Retinal pigment epithelial cell (primary cell): ENCODE results near the gene GPC5.
A peak's percentile ranks its signal among the peaks of the same experiment; 100 is the strongest.

ENCODE experiments used
- DNase-seq: peaks from one replicate; pipeline ENCODE4 v3.0.0-alpha.2; 2010; ENCODE audit warnings: low read depth
- H3K4me3 ChIP-seq: 2 replicates; pipeline ENCODE4 v1.5.1; 2011; ENCODE audit warnings: mild to moderate bottlenecking, low read length, control low read depth, moderate library complexity
- TF ChIP-seq, protein P1 (sequence below): conservative IDR thresholded peaks from 2 replicates; pipeline ENCODE4 v1.5.1; 2011; ENCODE audit warnings: low read depth, low read length, control low read depth, inconsistent platforms

GPC5 gene

DNA sequence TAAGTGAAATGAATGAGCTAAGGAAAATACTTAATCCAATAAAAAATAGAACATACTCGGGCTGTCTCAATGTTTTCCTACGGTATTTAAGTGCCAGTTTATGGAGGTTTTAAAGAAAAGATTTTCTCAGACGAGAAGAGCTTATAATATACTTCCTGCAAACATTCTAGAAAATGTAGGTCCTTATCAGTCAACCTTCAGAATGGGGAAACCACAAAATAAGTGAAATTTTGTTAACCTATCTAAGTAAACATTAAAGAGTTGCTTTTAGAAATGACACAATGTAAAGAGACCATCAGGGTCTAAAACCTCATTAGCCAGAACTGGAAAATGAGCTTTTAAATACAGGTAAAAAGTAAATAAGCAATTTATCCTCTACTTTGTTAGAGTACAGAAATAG lies 38.8 kb upstream of the GPC5 start:
- no peak overlapping the region for H3K4me3 ChIP-seq
- DNase-seq = no peak
- TF ChIP-seq, protein P1, sequence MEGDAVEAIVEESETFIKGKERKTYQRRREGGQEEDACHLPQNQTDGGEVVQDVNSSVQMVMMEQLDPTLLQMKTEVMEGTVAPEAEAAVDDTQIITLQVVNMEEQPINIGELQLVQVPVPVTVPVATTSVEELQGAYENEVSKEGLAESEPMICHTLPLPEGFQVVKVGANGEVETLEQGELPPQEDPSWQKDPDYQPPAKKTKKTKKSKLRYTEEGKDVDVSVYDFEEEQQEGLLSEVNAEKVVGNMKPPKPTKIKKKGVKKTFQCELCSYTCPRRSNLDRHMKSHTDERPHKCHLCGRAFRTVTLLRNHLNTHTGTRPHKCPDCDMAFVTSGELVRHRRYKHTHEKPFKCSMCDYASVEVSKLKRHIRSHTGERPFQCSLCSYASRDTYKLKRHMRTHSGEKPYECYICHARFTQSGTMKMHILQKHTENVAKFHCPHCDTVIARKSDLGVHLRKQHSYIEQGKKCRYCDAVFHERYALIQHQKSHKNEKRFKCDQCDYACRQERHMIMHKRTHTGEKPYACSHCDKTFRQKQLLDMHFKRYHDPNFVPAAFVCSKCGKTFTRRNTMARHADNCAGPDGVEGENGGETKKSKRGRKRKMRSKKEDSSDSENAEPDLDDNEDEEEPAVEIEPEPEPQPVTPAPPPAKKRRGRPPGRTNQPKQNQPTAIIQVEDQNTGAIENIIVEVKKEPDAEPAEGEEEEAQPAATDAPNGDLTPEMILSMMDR = no peak

DNA sequence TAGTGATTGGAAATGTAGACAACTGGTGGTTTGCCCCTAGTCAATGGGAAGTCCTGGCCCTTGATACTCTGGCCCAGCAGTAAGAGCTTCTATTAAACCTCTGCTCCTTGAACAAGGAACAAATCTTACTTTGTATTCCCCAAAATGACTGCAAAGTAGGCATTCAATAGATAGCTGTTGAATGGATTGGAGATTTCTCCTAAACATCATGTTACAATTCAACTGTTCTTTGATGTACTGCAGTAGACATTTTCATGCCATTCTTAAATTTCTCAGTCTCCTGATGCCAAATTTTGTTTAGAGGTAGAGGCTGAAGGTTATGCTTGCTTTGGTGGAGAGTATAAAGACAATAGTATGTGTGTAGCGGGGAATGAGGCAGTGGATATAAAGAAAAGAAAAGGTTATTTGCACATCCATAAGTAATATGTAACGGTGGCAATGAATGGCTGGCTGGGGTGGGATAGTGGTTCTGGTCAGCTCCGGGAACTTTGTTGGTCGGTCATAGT lies 38.1 kb upstream of the GPC5 start:
- TF ChIP-seq, protein P1 = no peak
- H3K4me3 ChIP-seq = no peak overlapping the region
- DNase-seq = no peak

DNA sequence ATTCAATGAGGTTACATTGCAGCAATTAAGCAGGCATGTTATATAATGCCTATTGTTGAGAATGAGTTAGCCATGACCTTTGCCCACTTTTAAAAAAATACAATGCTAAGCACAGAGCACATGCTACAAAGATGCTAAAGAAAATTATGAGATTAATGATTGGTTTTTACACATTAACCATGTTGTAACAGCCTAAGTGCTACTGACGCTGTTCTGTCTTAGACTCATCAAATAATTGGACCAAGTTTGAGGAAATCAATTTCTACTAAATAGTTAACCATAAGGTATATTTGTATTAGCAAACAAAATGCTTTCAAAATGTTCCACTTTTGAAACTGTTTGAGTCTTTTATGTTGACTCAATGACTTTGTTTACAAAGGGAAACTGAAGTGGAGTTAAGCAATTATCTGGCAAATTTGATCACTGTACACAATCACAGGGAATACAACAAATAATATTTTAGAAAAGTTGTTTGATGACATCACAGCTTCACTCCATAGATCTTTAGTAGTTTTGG lies 36.6 kb upstream of the GPC5 start:
- DNase-seq = no peak
- TF ChIP-seq, protein P1 = no peak
- H3K4me3 ChIP-seq = no peak overlapping the region

DNA sequence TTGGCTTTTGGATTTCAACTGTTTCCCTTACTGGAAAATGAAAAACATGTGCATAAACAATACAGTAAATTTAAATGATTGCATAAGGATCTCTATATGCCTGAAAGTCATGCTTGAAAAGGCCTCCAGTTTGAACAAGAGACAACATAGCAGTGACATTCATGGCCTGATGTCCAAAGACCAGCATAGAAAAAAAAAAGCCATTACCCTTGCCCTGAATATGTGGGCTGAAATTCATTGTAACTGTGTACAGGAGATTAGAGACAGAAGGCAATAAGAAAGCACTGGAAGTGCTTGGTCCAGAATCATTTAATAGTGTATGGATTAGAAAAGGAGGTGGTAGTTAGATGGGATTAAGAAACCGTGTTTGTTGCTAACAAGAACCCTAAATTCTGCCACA lies 35.5 kb upstream of the GPC5 start:
- H3K4me3 ChIP-seq = no peak overlapping the region
- DNase-seq = no peak
- TF ChIP-seq, protein P1 = no peak

DNA sequence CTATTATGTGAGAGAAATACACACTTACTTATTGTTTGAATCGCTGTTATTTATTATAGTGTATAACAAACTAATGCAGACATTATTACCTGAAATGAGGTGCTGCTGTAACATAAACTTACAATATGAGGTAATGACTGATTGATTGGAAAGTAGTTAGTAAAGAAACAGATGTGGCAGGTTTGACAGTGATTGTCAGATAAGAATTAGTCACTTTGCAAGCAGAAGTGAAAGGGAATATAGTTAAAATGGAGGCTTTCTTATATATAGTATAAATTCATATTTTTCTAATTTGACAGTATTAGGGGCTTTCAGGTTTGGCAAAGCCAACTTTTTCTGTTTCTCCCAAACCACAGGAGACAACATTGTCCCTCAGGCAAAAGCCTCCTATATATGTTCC lies 30.3 kb upstream of the GPC5 start:
- no peak overlapping the region for H3K4me3 ChIP-seq
- no peak for DNase-seq
- TF ChIP-seq, protein P1 = no peak

DNA sequence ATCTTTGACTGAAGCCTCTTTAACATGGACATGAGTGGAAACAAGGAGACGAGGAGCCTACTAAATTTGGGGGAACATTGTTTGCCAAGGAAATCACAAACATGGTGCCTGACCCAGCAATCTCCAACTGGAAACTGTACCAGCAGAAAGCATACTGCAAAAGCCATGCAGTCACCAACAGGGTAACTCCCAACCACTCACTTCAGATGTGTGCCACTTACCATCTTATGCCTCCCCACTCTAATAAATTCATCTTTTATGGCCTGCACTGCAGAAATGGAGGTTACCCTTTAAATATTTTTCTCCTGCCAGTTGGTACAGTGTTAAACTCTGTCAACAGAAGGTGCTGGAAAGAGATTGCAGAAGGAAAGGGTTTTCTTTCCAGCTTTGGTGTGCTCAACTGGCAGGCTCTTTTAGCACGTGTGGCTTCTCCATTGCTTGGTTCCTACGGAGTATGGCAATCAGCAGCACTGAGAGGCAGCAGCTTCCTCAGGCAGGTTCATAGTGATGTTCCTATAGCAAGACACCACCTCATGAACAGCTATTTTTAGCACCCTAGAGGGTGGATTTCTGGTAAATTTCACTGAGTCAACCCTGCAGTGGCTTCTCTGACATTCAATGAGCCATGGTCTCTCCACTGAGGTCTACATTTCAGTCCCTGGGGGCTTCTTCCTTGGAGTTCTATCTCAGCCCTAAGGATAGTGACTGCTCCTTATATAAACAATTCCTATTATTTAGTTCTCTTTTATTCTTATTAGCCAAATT lies 29.6 kb upstream of the GPC5 start:
- TF ChIP-seq, protein P1 = no peak

DNA sequence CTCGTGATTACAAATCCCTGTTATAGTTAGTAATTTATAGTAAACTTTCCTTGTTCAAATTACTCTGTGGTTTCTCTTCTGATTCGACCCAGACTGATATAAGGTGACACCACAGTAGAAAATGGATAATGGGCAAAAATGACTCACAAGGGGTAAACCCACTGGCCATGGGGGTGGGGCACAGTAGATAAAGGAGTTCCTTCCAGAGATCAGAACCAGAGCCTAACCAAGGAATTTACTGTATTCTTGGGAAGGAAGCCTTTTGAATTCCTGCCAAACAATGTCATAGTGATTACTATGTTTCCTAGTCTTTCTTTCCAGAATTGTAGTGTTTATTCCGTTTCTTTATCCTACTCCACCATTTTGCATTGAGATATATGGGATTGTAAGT lies 29.0 kb upstream of the GPC5 start:
- DNase-seq = peak; percentile 52
- TF ChIP-seq, protein P1 = no peak

More for the DNA sequence above, 29.6 kb upstream of the GPC5 start:
- DNase-seq = no peak
- no peak overlapping the region for H3K4me3 ChIP-seq

More for the DNA sequence above, 29.0 kb upstream of the GPC5 start:
- no peak overlapping the region for H3K4me3 ChIP-seq
